Measurements from ENCODE around the gene ZC4H2.
"Not testable (repeated sequence)": the region's sequence is repeated elsewhere in the genome, so short reads cannot be mapped to it uniquely, and the experiment has no call there.

ZC4H2 gene

DNA sequence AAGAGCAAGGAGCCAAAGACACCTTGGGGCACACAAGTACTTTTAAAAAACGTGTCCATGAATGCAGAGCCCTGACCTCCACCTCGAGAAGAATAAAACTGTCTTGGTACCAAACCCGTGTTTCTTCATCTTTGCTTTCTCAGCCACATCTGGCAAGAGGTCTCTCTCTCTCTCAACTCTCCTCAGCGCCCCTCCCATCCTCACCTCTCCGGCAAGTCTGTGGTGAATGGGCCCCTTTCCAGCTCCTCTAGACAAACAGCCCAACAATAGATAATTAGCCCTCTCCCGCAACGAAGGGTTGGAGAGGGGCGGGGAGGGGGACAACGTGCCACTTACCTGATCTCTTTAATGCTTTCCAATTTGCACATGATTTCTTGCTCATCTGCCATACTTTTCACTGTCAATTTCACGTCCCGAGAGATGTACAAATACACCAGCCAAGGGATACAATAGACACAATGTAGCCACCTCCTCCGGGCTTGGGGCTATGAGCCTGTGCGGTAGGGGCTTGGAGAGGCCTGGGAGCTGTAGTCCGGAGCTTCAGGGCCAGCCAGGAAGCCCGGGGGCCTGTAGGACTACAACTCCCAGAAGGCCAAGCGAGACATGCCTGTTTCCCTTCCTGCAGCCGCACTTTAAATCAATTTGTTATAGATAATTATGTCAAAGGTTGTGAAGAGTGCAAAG is at the start of gene ZC4H2:
Gene ZC4H2 (minus strand): TSS at position 462 of the 684 bp plus-strand sequence. CDS start 73 bp downstream, at position 389.
- DNase-seq = peak; percentile 77

- no peak for DNase-seq
These were observed 41.2 kb upstream of the ZC4H2 start for GRCh38 chrX:65017451-65017850.

DNA sequence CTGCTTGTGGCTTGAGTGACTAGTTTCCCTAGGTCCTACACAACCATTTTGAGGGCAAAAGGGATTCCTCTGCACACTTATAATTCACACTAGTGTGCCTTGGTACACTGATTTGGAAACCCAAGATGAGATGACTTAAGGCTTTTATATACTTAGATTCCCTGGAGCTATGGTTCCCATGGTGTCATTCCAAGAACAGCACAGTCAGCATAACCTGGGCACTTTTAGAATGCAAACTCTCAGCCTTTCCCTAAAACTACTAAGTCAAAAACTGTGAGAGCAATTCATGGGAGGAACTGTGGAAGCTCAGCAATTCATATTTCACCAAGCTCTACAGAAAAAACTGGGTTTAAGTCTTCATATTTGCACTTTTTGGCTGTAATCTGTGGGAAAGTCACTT is 38.0 kb upstream of the ZC4H2 start:
- no peak for DNase-seq

DNA sequence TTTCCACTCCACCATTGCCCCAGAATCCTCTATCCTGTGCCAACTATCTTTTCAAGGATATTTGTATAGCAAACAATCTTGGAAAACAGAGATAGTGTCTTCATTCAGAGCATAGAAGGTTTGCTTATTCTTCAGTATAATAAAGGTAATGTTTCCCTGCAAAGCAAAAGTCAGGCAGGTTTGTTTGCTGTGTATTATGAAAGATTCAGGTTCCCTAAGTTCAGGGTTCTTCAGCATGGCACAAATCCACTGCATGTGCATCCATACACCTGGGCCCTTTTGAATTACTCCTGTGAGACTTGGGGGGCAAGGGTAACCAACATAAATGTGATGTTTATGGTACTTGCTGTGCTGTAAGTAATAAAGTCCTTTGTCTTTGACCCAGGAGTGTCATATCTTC is 33.2 kb upstream of the ZC4H2 start:
- no peak for DNase-seq

- DNase-seq = not testable (repeated sequence)
These were observed 26.0 kb upstream of the ZC4H2 start for GRCh38 chrX:65002208-65002607.

- DNase-seq = no peak
These were observed 20.6 kb upstream of the ZC4H2 start for GRCh38 chrX:64996805-64997204.

- no peak for DNase-seq
These were observed 18.0 kb upstream of the ZC4H2 start for GRCh38 chrX:64994131-64994798.

DNA sequence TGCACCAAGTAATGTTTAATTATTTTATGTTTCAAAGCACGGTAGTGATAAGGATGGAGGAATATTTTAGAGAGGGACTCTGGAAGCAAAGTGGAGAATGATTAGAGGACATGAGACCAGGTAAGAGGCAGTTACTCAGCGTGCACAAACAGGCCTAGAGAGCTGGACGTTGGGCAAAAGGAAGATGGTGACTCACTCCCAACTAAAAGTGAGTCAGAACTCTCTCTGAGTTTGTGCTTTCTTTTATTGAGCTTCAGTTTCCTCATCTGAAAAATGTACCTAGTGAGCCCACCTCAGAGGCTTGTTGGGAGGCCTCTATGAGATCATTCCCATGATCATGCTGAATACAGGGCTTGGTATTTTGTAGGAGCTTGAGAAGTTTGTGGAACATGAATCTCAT is 1.6 kb upstream of the ZC4H2 start:
- DNase-seq = no peak

DNA sequence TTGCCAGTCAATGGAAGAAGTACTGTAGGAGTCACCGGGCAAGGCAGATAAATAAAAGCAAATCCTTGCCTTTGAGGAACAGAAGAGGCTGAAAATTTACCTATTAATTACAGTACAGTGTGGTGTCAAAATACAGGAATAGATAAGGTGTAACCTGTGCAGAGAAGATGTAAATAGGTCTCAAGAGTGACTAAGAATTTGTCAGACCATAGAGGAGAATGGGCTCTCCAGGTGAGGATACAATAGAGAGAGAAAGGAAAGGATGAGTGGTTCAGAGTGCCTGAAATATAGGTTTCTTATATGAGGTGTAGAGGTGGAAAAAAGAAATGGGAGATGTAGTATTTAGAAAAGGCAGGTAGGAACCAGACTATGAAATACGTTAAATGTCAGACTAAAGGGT is 801 bp upstream of the ZC4H2 start:
- no peak for DNase-seq

DNA sequence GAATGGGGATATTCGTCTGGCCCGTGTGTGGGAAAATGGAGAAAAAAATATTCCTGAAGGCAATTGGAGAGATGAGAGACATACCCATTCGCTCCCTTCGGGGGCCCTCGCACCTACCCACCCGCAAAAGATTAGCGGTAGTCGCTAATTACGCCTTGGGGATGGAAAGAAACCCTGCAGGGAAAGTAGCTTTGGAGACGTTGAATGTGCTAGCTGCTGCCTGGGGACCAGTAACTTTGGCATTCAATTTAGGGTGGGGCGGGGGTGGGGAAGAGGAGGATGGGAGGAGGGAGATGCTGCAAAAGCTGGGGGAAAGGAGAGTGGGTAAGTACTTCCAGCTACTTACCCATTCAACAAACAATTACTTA is 407 bp upstream of the ZC4H2 start:
- DNase-seq = no peak

GRCh38 chrX:64975491-64975890 is 759 bp downstream of the ZC4H2 start:
- peak; percentile 18 for DNase-seq

GRCh38 chrX:64925480-64925879 is 50.8 kb downstream of the ZC4H2 start:
- DNase-seq = no peak

GRCh38 chrX:64908121-64908520 is 68.1 kb downstream of the ZC4H2 start:
- DNase-seq = no peak

DNA sequence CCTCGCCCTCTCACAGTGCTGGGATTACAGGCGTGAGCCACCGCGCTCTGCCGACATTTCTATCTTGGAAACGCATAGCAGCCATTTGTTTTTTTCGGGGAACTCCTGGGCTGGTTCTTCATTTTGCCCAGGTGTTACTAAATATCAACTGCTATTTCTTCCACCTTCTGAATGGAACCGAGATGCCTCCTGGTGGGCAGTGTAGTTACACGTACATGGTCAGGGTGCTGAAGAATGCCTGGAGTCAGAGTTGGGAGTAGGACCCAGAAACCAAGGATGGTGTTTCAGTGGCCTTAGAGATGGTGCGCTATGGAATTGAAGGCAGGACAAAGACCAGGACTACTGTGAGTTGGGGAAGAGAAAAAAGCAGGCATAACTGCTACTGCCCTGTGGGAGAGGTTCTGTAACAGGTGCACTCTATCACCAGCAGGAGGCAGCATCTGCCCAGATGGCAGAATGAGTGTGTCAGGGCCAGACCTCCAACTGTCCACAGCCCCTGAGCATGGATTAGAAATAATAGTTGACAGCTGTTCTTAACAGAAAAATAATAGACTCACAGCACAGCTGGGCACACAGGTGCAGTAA is 81.7 kb downstream of the ZC4H2 start:
- peak; percentile 29 for DNase-seq

DNA sequence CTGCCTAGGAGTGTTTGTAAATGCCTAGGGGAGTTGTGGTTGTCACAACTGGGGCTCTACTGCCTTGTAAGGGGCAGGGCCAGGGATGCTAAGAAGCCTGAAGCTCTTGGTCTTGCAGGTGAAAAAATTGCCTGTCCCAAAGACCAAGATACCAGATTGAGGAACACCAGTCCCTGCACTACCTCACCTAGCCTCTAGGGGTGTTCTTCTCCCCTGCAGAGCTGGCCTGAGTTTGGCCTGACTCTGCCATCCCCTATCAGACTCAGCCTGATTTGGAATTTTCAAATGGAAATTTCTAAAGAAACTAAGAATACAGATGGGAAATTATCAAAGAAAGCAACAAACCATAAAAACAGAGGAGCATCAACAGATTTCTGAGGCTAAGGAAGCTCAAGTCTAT is 90.4 kb downstream of the ZC4H2 start:
- no peak for DNase-seq

- DNase-seq = not testable (repeated sequence)
These were observed 97.5 kb downstream of the ZC4H2 start for GRCh38 chrX:64878709-64879108.

DNA sequence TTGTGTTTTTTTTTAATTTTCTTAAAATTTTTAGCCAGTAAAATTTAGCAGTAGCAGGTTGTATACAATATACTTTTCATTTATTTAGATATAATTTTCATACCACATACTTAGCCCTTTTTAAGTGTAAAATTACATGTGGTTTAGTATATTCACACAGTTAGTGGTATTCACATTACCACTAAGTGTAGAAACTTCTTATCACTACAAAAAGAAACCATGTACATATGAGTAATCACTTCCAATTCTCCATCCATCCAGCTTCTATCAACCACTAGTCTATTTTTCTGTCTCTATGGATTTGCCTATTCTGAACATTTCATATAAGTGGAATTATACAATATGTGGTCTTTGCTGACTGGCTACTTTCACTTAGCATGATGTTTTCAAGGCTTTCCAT is 109.0 kb downstream of the ZC4H2 start:
- DNase-seq = no peak

Data from CD4-positive, alpha-beta T cell treated with Interleukin-10 for 1 hour (primary cell).